ENCODE measurements around the gene VPS13D. TPM values are rescaled to one million over a fixed set of nuclear protein-coding genes. Genes with fewer than 3 reads are reported as not detected.

VPS13D gene
- total and polyA plus RNA-seq, 10 of the 15 experiments (the other 5 are each of a cell fraction or from before 2014, with no cell fraction given), result 1.4 to 16.9 (median 8.5) TPM

- TF ChIP-seq POU2F2 (IDR thresholded peaks at IDR 0.05; ENCODE audit: borderline replicate concordance, low read depth, low read length) (no peak), ZNF592 (IDR thresholded peaks at IDR 0.05) (no peak), PBX3 (IDR thresholded peaks at IDR 0.05; ENCODE audit: insufficient replicate concordance, low read depth, low read length) (no peak), POLR2AphosphoS2 (IDR thresholded peaks at IDR 0.05; ENCODE audit: low read depth, low read length) (no peak), PML (IDR thresholded peaks at IDR 0.05; ENCODE audit: low read length) (no peak), SP1 (IDR thresholded peaks at IDR 0.05; ENCODE audit: low read depth, low read length) (no peak), MEF2B (IDR thresholded peaks at IDR 0.05; ENCODE audit: partially characterized antibody, poor library complexity, severe bottlenecking) (no peak), PRDM15 (CRISPR knock-in tag; IDR thresholded peaks at IDR 0.05) (no peak), NFIC (IDR thresholded peaks at IDR 0.05; ENCODE audit: low read depth, low read length) (no peak)
These were observed 221.7 kb downstream of the VPS13D start (continued) for GRCh38 chr1:12451560-12451900.
